ENCODE results near the gene THADA. TPM values are rescaled to one million over a fixed set of nuclear protein-coding genes. Genes with fewer than 3 reads are reported as not detected.

The THADA gene
- total RNA-seq, 1 donor from 2014 or later, result 40.8 TPM

DNA sequence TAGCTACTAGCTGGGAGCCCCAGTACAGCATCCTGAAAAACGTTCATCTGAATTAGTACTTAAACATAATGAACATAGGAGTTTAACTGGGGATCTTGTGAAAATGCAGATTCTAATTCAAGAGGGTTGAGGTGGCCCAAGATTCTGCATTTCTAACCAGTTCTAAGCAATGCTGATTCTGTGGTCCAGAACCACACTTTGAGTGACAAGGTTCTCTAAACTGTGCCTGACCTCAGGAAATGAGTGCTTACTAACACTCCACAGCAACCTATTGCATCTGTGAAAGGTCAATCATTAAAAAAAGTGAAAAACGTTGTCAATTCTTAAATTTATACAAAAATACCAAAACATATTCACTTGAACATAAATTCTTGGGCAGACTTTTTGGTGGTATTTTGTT is 212.3 kb downstream of the THADA start:
- intact Hi-C loops (cut with DNase I), result no loop called here
- ATAC-seq, result no peak
- no peak for DNase-seq (ENCODE audit: low spot score)

DNA sequence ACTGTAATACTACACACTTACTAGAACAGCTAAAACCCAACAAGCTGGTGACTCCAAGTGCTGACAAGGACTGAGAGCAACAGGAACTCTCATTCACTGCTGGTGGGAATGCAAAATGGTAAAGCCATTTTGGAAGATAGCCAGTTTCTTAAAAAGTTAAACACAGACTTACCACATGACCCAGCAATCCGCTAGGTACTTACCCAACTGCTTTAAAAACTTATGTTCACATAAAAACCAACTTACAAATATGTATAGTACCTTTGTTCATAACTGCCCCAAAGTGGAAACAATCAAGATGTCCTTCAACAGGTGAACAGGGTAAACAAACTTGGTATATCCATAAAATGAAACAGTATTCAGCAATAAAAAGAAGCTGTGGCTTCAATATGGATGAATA is 216.3 kb downstream of the THADA start:
- DNase-seq (ENCODE audit: low spot score) (no peak), ATAC-seq (no peak)
- intact Hi-C loops (cut with DNase I), result no loop called here

DNA sequence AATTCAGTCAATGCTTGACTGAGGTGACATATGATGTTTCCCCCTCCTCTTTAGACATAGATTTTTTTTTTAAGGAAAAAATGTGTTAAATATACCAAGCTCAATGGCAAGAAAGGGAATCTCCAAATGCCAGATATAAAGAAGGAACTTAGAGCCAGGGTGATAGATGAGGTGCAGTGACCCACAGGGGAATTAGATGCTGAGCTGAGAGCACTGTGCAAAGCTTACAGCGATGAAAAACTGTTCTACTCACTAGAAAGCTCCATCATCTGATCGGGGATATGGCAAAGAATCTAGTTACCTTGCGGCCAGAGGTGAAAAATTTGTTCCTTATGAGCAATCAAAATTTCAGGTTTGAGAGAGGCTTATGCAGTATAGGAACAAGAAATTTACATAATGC is 218.5 kb downstream of the THADA start:
- ATAC-seq (no peak), DNase-seq (ENCODE audit: low spot score) (no peak)
- intact Hi-C loops (cut with DNase I), result no loop called here

GRCh38 chr2:43376523-43377198 is 219.2 kb downstream of the THADA start:
- ATAC-seq (no peak), DNase-seq (ENCODE audit: low spot score) (no peak)
- intact Hi-C loops (cut with DNase I), result no loop called here

GRCh38 chr2:43375746-43376522 is 219.9 kb downstream of the THADA start:
- DNase-seq (ENCODE audit: low spot score) (no peak), ATAC-seq (peak; percentile 38)
- intact Hi-C loops (cut with DNase I), result no loop called here

DNA sequence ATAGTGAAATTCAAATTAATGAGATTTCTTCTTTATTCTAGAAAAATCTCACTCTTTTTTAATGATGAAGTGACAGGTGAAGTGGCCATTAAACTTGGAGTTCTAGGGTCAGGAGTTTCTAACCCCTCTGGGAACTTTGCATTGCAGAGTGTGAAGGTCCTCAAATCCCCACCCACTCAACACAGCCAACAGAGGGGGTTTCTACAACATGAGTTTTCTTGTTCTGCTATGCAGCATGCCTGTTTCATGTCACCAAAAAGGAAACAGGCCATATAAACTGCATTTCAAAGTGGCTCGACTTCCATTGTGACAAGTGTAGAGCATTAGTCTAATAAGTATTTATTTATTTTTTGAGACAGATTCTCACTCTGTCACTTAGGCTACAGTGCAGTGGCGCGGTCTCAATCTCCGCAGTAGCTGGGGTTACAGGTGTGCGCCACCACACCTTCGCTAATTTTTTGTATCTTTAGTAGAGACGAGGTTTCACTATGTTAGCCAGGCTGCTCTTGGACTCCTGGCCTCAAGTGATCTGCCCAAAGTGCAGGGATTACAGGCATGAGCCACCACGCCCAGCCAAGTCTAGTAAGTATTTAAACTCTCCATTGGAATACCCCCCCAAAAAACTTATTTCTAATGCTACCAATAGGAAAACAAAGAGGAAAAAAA is 223.3 kb downstream of the THADA start:
- intact Hi-C loops (cut with DNase I), result no loop called here
- ATAC-seq, result no peak

GRCh38 chr2:43370705-43371104 is 225.1 kb downstream of the THADA start:
- intact Hi-C loops (cut with DNase I), result no loop called here
- DNase-seq (ENCODE audit: low spot score), result no peak
- peak; percentile 73 for ATAC-seq

More for the DNA sequence above, 223.3 kb downstream of the THADA start:
- no peak for DNase-seq (ENCODE audit: low spot score)

GRCh38 chr2:43370146-43370545 is 225.7 kb downstream of the THADA start:
- ATAC-seq (peak; percentile 50), DNase-seq (ENCODE audit: low spot score) (no peak)
- intact Hi-C loops (cut with DNase I), result no loop called here

DNA sequence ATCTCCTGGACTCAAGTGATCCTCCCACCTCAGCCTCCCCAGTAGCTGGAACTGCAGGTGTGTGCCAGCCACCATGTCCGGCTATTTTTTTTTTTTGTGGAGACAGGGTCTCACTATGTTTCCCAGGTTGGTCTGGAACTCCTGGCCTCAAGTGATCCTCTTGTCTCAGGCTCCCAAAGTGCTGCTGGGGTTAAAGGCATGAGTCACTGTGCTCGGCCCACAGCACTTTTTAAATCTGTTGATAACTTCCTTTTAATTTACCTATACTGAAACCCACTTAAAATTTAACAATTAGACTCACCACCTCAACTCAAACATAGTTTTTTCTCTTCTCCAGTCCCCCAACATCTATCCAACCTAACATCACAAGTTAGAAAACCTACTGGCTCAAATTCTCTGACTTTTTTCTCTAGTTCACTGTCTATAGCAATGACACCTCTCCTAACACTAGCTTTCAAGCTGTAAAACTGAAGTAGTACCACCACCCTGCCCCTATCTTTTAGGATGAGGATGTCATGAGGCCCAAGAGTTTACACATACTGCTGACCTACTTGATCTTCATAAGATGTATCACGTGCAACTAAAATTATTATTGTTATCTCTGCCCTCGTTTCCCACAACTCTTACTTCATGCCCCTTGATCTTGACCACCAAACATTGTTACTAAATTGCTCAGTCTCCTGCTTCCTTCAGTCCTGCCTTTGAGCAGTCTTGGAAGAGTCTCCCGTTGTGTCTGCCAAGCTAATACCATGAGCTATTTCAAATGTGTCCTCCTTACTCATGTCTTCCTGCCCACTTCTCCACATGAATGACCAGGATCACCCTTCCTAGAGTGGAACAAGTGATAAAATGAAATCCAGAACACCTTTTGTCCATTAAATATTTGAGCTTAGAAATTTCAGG is 227.1 kb downstream of the THADA start:
- ATAC-seq (peak; percentile 41), DNase-seq (ENCODE audit: low spot score) (no peak)
- intact Hi-C loops (cut with DNase I), result no loop called here

- intact Hi-C loops (cut with DNase I), result no loop called here
Measured at GRCh38 chr2:43367012-43367782, 228.6 kb downstream of the THADA start.

DNA sequence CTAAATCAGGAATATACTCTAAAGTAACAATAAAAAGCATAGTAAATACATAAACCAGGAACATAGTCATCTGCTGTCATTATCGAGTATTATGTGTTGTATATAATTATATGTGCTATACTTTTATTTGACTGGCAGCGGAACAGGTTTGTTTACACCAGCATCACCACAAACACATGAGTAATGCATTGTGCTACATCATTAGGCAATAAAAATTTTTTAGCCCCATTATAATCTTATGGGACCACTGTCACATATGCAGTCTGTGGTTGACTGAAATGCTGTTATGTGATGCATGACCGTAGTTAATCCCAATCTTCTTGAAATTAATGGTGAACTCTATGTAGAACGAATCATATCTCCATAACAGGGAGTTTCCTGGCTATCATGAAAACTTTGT is 232.7 kb downstream of the THADA start:
- DNase-seq (ENCODE audit: low spot score) (no peak), ATAC-seq (no peak)
- intact Hi-C loops (cut with DNase I), result no loop called here

More at GRCh38 chr2:43367012-43367782, 228.6 kb downstream of the THADA start:
- no peak for ATAC-seq
- no peak for DNase-seq (ENCODE audit: low spot score)

- DNase-seq (ENCODE audit: low spot score) (no peak), ATAC-seq (no peak)
- intact Hi-C loops (cut with DNase I), result no loop called here
Measured at GRCh38 chr2:43361286-43361685, 234.6 kb downstream of the THADA start.

GRCh38 chr2:43360137-43360536 is 235.7 kb downstream of the THADA start:
- no peak for ATAC-seq
- intact Hi-C loops (cut with DNase I), result no loop called here
- DNase-seq (ENCODE audit: low spot score), result no peak

- ATAC-seq, result peak; percentile 30
- DNase-seq (ENCODE audit: low spot score), result no peak
- intact Hi-C loops (cut with DNase I), result no loop called here
Measured at GRCh38 chr2:43358410-43359201, 237.2 kb downstream of the THADA start.

DNA sequence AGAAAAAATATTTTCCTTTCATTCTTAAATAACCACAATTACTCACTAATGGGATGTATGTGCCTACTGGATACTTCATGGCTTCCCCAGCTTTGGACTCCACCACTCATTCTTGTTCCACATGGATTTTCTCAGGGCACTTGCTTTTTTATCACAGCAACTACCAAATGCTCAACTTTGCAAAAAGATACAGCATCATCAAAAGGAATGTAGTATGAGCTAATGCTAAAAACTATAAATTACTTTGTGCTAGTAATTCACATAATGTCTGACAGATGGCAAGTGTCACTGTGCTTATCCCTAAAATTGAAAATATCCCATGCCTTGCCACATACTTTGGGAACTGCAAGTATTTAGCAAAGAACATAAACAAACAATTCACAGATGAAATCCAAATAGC is 239.1 kb downstream of the THADA start:
- ATAC-seq, result no peak
- intact Hi-C loops (cut with DNase I), result no loop called here
- no peak for DNase-seq (ENCODE audit: low spot score)

DNA sequence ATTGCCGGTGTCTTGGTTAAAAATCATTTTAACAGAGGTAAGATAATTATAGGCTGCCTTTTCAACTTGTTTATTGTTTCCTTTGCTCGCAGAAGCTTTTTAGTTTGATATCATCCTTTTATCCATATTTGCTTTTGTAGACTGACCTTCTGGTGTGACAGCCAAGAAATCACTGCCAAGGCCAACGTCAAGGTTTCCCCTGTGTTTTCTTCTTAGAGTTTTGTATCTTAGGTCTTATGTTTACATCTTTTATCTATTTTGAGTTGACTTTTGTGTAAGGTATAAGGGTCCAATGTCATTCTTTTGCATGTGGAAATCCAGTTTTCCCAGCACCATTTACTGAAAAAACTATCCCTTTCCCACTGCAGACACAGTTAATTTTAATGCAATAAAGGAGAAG is 240.4 kb downstream of the THADA start:
- ATAC-seq, result no peak
- intact Hi-C loops (cut with DNase I), result no loop called here
- DNase-seq (ENCODE audit: low spot score), result no peak

- no peak for DNase-seq (ENCODE audit: low spot score)
- intact Hi-C loops (cut with DNase I), result no loop called here
- ATAC-seq, result no peak
Measured at GRCh38 chr2:43349904-43350303, 245.9 kb downstream of the THADA start.
